Psoas muscle (tissue), 8 donors: ENCODE results near the gene MYDGF. TPM values are rescaled to one million over a fixed set of nuclear protein-coding genes. Genes with fewer than 3 reads are reported as not detected.
A peak's percentile ranks its signal among the peaks of the same experiment; 100 is the strongest.

Experiments
- ATAC-seq, 4 donors: fragments of 200-7000 bp; cut with Tn5 transposase; one replicate each; pipeline ENCODE4 v1.9.1; 2020; ENCODE audit warnings: moderate library complexity in 3 of 4, mild to moderate bottlenecking in 2 of 4
- DNase-seq, 2 donors: peaks; one replicate each; pipeline ENCODE4 v3.0.0-alpha.2; 2020
- H3K27ac ChIP-seq: fragments of 200-600 bp; one replicate; pipeline ENCODE4 v1.8.0; 2022
- H3K27me3 ChIP-seq, 3 donors: fragments of 200-600 bp in 1 of 3; one replicate each; pipeline versions ENCODE4 v1.6.1 to v1.8.0; 2013 to 2022; ENCODE audit warnings: low read length in 2 of 3, mild to moderate bottlenecking in 2 of 3, moderate library complexity in 1 of 3; ENCODE audit not compliant: insufficient read depth in 3 of 3
- H3K36me3 ChIP-seq, 2 donors: fragments of 200-600 bp in 1 of 2; one replicate each; pipeline versions ENCODE4 v1.6.1 to v1.8.0; 2013 to 2022; ENCODE audit warnings: low read depth in 1 of 2, mild to moderate bottlenecking in 1 of 2, moderate library complexity in 1 of 2; ENCODE audit not compliant: insufficient read depth in 1 of 2
- H3K4me1 ChIP-seq: fragments of 200-600 bp; one replicate; pipeline ENCODE4 v1.8.0; 2022
- H3K4me3 ChIP-seq: fragments of 200-600 bp; one replicate; pipeline ENCODE4 v1.8.0; 2022; ENCODE audit warnings: mild to moderate bottlenecking
- H3K9me3 ChIP-seq: fragments of 200-600 bp; one replicate; pipeline ENCODE4 v1.8.0; 2022
- CTCF ChIP-seq: fragments of 200-600 bp; IDR thresholded peaks from one replicate; pipeline ENCODE4 v1.8.0; 2022; ENCODE audit warnings: antibody characterized with exemption
- WGBS, 3 donors: extraction: QIAGEN DNeasy Blood & Tissue Kit; methylation state at CpG; one replicate each; pipeline versions ENCODE4 v1.1.6 to v1.1.7; 2013; 5-methylcytosine and 5-hydroxymethylcytosine counted together
- intact Hi-C, 2 donors: fragments of 100-400 bp; cut with DNase I; formaldehyde crosslinking; loops; one replicate each; pipeline versions ENCODE4 v1.11.0 to v1.14.2; 2022
- long read RNA-seq, 2 donors: library from polyadenylated mRNA; unstranded; transcript quantifications; one replicate each; pipeline ENCODE4 v2.0.0, GENCODE V29; 2021
- polyA plus RNA-seq, 3 donors: library from polyadenylated mRNA; stranded (reverse); fragments of 200-250 nt; gene quantifications; one replicate each; pipeline ENCODE4 v1.2.3, GENCODE V29; 2013
- total RNA-seq, 4 donors: library from RNA; stranded (reverse); fragmentation: NEBNext Ultra II Directional in 2 of 4; extraction: Animal tissue kit (Norgen Biotek cat#: 25700) in 2 of 4; gene quantifications; one replicate each; pipeline versions ENCODE4 v1.2.1 to v1.2.4, GENCODE V29; 2021 to 2023
- donor health status: healthy with polysubstance abuse.
- donor health status: DM: no; HTN: no; CAD: no; lungs with moderate emphysema.
- donor health status: Bipolar disorder and iron deficiency.
- donor health status: healthy.
- donor health status: DM: yes; HTN: yes; CAD: no.
- donor health status: DM: no; HTN: no; CAD: no.
- donor health status: DM: no; HTN: no; CAD: no.
- donor health status: DM: yes; HTN: yes; CAD: no.

Gene MYDGF
- 10 to 100 TPM; 11.4 to 24.0 (median 19.1) TPM for total RNA-seq
- 100 to 1,000 TPM in 1 of 3 donors, 10 to 100 TPM in 2; 23.9 to 164 (median 40.0) TPM for polyA plus RNA-seq
- long read RNA-seq, donor 1, transcript MYDGF-201 (6 exons, 1,018 nt): major isoform, 11 of 25 reads
- long read RNA-seq, donor 1, partial matches to known transcripts: 13 of 25 reads
- long read RNA-seq, donor 1, other reads (novel, unspliced or antisense): 1 of 25 reads
- long read RNA-seq, donor 2, transcript MYDGF-201 (6 exons, 1,018 nt): major isoform, 42 of 50 reads
- long read RNA-seq, donor 2, partial matches to known transcripts: 6 of 50 reads
- long read RNA-seq, donor 2, other reads (novel, unspliced or antisense): 2 of 50 reads

GRCh38 chr19:4669723-4670480 is at the start of gene MYDGF:
Gene MYDGF, minus strand, starts transcription at chr19:4670342. Its CDS starts 8 bp downstream, at chr19:4670334.
- no peak for TF ChIP-seq CTCF
- Histone ChIP-seq H3K4me3 (peak within 1 kb of the TSS; percentile 70), H3K9me3 (no peaks in the 10 kb centered on the region), H3K27ac (peak within 1 kb of the TSS; percentile 92), H3K36me3 (peaks cover 4 to 46% of the 10 kb centered on the region in 2 donors), H3K4me1 (peaks cover 20% of the 10 kb centered on the region), H3K27me3 (no peaks in the 10 kb centered on the region)
- WGBS, 3 donors: 0% methylated on average over 39 to 75 of the region's 75 CpGs
- ATAC-seq (peak; percentile 92 to 98 (median 96)), DNase-seq (peak; percentile 95 to 98)
- intact Hi-C loops: loop anchor here in 1 of 2 donors (10.0 kb wide), 1 partner anchor 115 kb away; no protein-coding TSS in a partner anchor

GRCh38 chr19:4719499-4719866 is 49.3 kb upstream of the MYDGF start:
- peaks cover 9 to 71% of the 10 kb centered on the region in 2 donors for H3K36me3 ChIP-seq

GRCh38 chr19:4717966-4718701 is 48.0 kb upstream of the MYDGF start:
- Histone ChIP-seq H3K36me3 (peaks cover 9 to 79% of the 10 kb centered on the region in 2 donors), H3K27ac (peak overlapping the region; percentile 21), H3K4me3 (no peak overlapping the region), H3K4me1 (peaks cover 37% of the 10 kb centered on the region), H3K9me3 (no peaks in the 10 kb centered on the region), H3K27me3 (no peaks in the 10 kb centered on the region)
- DNase-seq (no peak), ATAC-seq (no peak)
- 90 to 94% (median 91%) methylated on average over 15 of the region's 15 CpGs for WGBS, 3 donors
- intact Hi-C loops: no loop called here
- TF ChIP-seq CTCF: no peak

More at GRCh38 chr19:4719499-4719866, 49.3 kb upstream of the MYDGF start:
- H3K4me3 ChIP-seq: no peak overlapping the region
- ATAC-seq: no peak
- H3K4me1 ChIP-seq: peaks cover 25% of the 10 kb centered on the region
- no peak for DNase-seq
- no peak overlapping the region for H3K27ac ChIP-seq
- intact Hi-C loops: no loop called here
- H3K27me3 ChIP-seq: no peaks in the 10 kb centered on the region
- WGBS, 3 donors: 77 to 81% (median 78%) methylated on average over 9 to 11 of the region's 11 CpGs
- no peak for TF ChIP-seq CTCF
- H3K9me3 ChIP-seq: no peaks in the 10 kb centered on the region

GRCh38 chr19:4717191-4717965 is 47.2 kb upstream of the MYDGF start:
- no peaks in the 10 kb centered on the region for H3K27me3 ChIP-seq
- intact Hi-C loops: no loop called here
- ATAC-seq: no peak
- peaks cover 9 to 86% of the 10 kb centered on the region in 2 donors for H3K36me3 ChIP-seq
- peak overlapping the region; percentile 21 for H3K27ac ChIP-seq
- no peaks in the 10 kb centered on the region for H3K9me3 ChIP-seq
- no peak for DNase-seq
- WGBS, 3 donors: 77 to 79% (median 78%) methylated on average over 23 of the region's 23 CpGs
- no peak overlapping the region for H3K4me3 ChIP-seq
- H3K4me1 ChIP-seq: peaks cover 41% of the 10 kb centered on the region
- TF ChIP-seq CTCF: no peak
